Renal pelvis (tissue), 4 donors: ENCODE measurements around the gene MED26. TPM values are rescaled to one million over a fixed set of nuclear protein-coding genes. Genes with fewer than 3 reads are reported as not detected.

Experiments
- DNase-seq: peaks from one replicate; pipeline ENCODE4 v3.0.0-alpha.2; 2013
- polyA plus RNA-seq, 3 donors: library from polyadenylated mRNA; unstranded; fragments of 120-200 nt; gene quantifications; one replicate each; pipeline ENCODE4 v1.2.1, GENCODE V29; 2013; ENCODE audit not compliant: insufficient read length in 3 of 3

Gene MED26
- polyA plus RNA-seq, 3 donors = 6.7 to 7.6 (median 7.1) TPM

- DNase-seq = no peak
Measured at GRCh38 chr19:16619457-16619856, 8.5 kb downstream of the MED26 start.

DNA sequence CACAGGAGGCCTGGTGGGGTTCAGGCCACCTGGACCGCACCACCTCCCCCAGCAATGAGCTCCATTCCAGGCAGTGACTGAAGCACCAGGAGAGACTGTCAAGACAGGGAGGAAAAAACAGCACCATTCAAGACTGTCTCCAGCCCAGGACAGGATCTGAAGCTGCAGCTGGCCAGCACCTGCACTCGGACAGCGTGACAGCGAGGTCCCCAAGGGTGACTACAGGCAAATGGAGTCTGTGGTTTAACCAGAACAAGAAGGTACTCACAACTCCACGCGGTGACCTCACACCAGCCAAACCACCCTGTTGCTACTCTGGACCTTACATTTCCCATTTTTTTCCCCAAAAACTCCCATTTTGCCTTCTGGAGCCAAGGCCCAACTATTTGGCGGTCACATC, 9.8 kb downstream of the MED26 start:
- DNase-seq = no peak

- no peak for DNase-seq
Measured at GRCh38 chr19:16615808-16616207, 12.2 kb downstream of the MED26 start.

DNA sequence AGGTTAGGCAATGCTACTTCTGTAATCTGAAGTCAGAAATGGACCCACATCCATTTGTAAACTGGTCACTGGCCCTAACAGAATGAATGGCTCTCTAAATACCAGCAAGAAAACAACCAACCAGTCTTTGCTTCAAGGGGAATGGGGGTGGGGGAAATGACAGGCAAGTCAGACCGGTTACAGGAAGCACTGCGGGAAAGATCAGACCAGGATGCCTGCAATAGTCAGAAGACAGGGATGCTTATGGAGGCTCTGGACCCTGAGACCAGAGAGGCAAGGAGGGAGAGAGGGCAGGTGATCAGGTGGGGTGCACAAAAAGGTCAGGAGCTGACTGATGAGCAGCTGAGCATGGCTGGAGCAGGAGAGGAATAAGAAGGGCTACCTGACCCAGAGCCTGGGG, 13.1 kb downstream of the MED26 start:
- DNase-seq = no peak

- DNase-seq = no peak
Measured at GRCh38 chr19:16613841-16614240, 14.2 kb downstream of the MED26 start.

DNA sequence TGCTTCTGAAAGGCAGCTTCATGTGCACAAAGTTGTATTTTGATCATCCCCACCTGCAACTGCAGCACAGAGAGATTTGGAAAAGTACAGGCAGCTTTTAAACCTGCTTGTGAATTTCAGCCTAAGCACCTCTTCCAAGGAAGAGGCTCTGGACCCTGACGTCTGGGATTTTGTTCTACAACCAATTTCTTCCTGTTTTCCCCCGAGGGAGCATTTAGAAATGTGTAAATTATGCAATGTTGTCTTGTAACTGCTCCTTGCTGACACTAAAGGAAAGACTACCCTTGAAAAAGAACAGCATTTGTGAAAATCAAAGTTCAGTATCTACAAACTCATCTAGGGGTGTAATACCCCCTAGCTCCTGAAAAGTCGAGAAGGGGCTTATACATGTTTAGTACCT, 15.4 kb downstream of the MED26 start:
- DNase-seq = no peak

GRCh38 chr19:16611121-16611520, 16.9 kb downstream of the MED26 start:
- DNase-seq = no peak

- no peak for DNase-seq
Measured at GRCh38 chr19:16609511-16610200, 18.3 kb downstream of the MED26 start.

- no peak for DNase-seq
Measured at GRCh38 chr19:16608290-16608739, 19.7 kb downstream of the MED26 start.

- no peak for DNase-seq
Measured at GRCh38 chr19:16607819-16608218, 20.2 kb downstream of the MED26 start.

- no peak for DNase-seq
Measured at GRCh38 chr19:16605553-16605994, 22.4 kb downstream of the MED26 start.

- no peak for DNase-seq
Measured at GRCh38 chr19:16605115-16605514, 22.9 kb downstream of the MED26 start.

GRCh38 chr19:16604615-16605014, 23.4 kb downstream of the MED26 start:
- no peak for DNase-seq

GRCh38 chr19:16603090-16603489, 24.9 kb downstream of the MED26 start:
- DNase-seq = no peak

GRCh38 chr19:16601378-16602052, 26.5 kb downstream of the MED26 start:
- no peak for DNase-seq

DNA sequence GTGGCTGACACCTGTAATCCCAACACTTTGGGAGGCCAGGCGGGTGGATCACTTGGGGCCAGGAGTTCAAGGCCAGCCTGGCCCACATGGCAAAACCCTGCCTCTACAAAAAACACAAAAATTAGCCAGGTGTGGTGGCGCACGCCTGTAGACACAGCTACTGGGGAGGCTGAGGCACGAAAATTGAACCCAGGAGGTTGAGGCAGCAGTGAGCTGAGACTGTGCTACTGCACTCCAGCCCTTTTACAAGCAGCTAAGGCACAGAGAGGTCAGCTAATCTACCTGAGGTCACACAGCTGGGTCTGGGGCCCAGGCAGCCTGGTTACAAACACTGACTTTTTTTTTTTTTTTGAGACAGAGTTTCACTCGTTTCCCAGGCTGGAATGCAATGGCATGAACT, 27.2 kb downstream of the MED26 start:
- no peak for DNase-seq

- no peak for DNase-seq
Measured at GRCh38 chr19:16599655-16600346, 28.2 kb downstream of the MED26 start.

DNA sequence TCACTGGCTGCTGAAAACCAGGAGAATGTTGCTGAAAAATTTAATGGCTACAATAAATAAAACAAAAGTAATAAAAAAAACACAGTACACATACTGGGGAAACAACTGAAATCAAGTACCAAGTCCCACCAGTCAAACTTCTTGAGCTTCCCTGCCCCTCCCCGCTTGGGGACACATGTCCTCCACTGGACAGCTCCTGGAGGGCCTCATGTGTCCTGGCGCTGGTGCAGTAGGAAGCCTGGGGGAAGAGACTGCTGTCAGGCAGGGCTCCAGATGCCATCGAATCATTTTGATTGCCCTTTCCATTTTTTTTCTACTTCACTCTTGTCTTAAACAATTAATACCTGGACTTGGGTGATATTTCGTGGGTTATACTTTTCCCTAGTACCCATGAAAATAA, 29.2 kb downstream of the MED26 start:
- DNase-seq = no peak

DNA sequence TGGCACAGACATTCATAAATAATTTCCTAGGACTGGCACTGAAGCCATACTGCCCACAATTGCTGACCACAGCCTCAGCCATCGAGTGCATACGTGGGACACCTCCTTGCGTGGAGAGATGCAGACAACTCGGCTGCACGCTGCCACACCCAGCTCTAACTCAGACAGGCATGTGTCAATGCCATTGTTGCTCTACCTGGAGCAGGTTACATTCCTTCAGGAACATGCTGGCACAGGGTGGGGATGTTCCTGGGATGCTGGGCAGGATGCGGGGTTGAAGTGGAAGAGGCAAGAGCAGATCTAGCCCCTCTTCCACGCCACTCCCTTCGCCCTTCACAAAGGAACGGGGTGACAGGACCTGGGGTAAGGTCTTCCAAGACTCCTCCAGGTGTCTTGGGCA, 31.6 kb downstream of the MED26 start:
- no peak for DNase-seq

- DNase-seq = no peak
Measured at GRCh38 chr19:16595097-16595496, 32.9 kb downstream of the MED26 start.

- no peak for DNase-seq
Measured at GRCh38 chr19:16594681-16595091, 33.3 kb downstream of the MED26 start.

DNA sequence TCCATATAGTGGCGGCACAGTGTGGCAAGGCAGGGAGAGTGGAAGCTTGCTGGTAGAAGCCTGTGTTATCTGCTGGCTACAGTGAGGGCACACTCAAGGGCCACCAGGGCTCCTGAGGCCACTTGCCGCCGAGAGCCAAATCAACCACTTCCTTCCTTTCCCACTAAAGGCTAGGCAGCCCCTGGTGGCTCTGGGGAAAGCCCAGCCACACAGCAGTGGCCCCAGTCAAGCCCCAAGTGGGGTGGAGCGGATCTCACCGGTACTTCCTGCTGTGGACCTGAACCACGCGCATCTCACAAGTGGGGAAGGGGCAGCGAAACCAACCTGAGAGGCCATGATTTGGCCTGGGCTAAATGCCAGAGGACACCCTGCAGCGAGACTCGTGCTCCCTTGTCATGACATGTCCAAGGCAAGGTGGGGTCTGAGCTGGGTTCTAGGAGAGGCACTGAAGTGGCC, 33.8 kb downstream of the MED26 start:
- DNase-seq = no peak

- no peak for DNase-seq
Measured at GRCh38 chr19:16593181-16593580, 34.8 kb downstream of the MED26 start.
